ENCODE measurements around the gene GRM5. TPM values are rescaled to one million over a fixed set of nuclear protein-coding genes. Genes with fewer than 3 reads are reported as not detected.

Gene GRM5
- total RNA-seq, 1 experiment from 2014 or later, result not detected

- no peak for DNase-seq
- no peak overlapping the region for H2AFZ ChIP-seq (ENCODE audit: low read length)
These were observed 442.3 kb downstream of the GRM5 start for GRCh38 chr11:88623531-88623930.

GRCh38 chr11:88620568-88621130 is 445.1 kb downstream of the GRM5 start:
- Histone ChIP-seq H3K79me2 (ENCODE audit: low read length) (no peaks in the 10 kb centered on the region), H3K4me1 (ENCODE audit: low read length) (no peaks in the 10 kb centered on the region), H3K9ac (ENCODE audit: low read length) (no peak overlapping the region), H3K36me3 (ENCODE audit: insufficient read depth, low read length) (no peaks in the 10 kb centered on the region), H3K4me2 (ENCODE audit: low read depth, low read length, poor library complexity, severe bottlenecking) (no peak overlapping the region), H4K20me1 (ENCODE audit: insufficient read depth, low read depth, low read length) (no peaks in the 10 kb centered on the region), H3K9me3 (ENCODE audit: low read length) (no peaks in the 10 kb centered on the region), H3K27me3 (ENCODE audit: low read length) (no peaks in the 10 kb centered on the region), H3K9me2 (replicated peaks; ENCODE audit: insufficient read depth, low read length) (no peaks in the 10 kb centered on the region), H2AFZ (ENCODE audit: low read length) (no peak overlapping the region), H3K4me3 (ENCODE audit: low read length) (no peak overlapping the region), H3K27ac (ENCODE audit: low read length) (no peak overlapping the region)
- DNase-seq, result no peak

More at GRCh38 chr11:88623531-88623930, 442.3 kb downstream of the GRM5 start:
- Histone ChIP-seq H3K36me3 (ENCODE audit: insufficient read depth, low read length) (no peaks in the 10 kb centered on the region), H3K27me3 (ENCODE audit: low read length) (no peaks in the 10 kb centered on the region), H3K4me2 (ENCODE audit: low read depth, low read length, poor library complexity, severe bottlenecking) (no peak overlapping the region), H3K79me2 (ENCODE audit: low read length) (no peaks in the 10 kb centered on the region), H3K9me2 (replicated peaks; ENCODE audit: insufficient read depth, low read length) (no peaks in the 10 kb centered on the region), H3K27ac (ENCODE audit: low read length) (no peak overlapping the region), H3K4me1 (ENCODE audit: low read length) (no peaks in the 10 kb centered on the region), H4K20me1 (ENCODE audit: insufficient read depth, low read depth, low read length) (no peaks in the 10 kb centered on the region), H3K4me3 (ENCODE audit: low read length) (no peak overlapping the region), H3K9ac (ENCODE audit: low read length) (no peak overlapping the region), H3K9me3 (ENCODE audit: low read length) (no peaks in the 10 kb centered on the region)

GRCh38 chr11:88619656-88620385 is 446.0 kb downstream of the GRM5 start:
- no peaks in the 10 kb centered on the region for H3K79me2 ChIP-seq (ENCODE audit: low read length)
- no peaks in the 10 kb centered on the region for H3K4me1 ChIP-seq (ENCODE audit: low read length)
- H3K9me2 ChIP-seq (replicated peaks; ENCODE audit: insufficient read depth, low read length), result no peaks in the 10 kb centered on the region
- H3K4me3 ChIP-seq (ENCODE audit: low read length), result no peak overlapping the region
- H4K20me1 ChIP-seq (ENCODE audit: insufficient read depth, low read depth, low read length), result no peaks in the 10 kb centered on the region
- no peak overlapping the region for H3K27ac ChIP-seq (ENCODE audit: low read length)
- no peaks in the 10 kb centered on the region for H3K36me3 ChIP-seq (ENCODE audit: insufficient read depth, low read length)
- no peak for DNase-seq
- H3K9me3 ChIP-seq (ENCODE audit: low read length), result no peaks in the 10 kb centered on the region
- H3K9ac ChIP-seq (ENCODE audit: low read length), result no peak overlapping the region
- no peak overlapping the region for H2AFZ ChIP-seq (ENCODE audit: low read length)
- no peak overlapping the region for H3K4me2 ChIP-seq (ENCODE audit: low read depth, low read length, poor library complexity, severe bottlenecking)
- H3K27me3 ChIP-seq (ENCODE audit: low read length), result no peaks in the 10 kb centered on the region

GRCh38 chr11:88619071-88619425 is 446.7 kb downstream of the GRM5 start:
- H3K9ac ChIP-seq (ENCODE audit: low read length), result no peak overlapping the region
- no peak overlapping the region for H3K4me2 ChIP-seq (ENCODE audit: low read depth, low read length, poor library complexity, severe bottlenecking)
- no peaks in the 10 kb centered on the region for H3K9me2 ChIP-seq (replicated peaks; ENCODE audit: insufficient read depth, low read length)
- H3K9me3 ChIP-seq (ENCODE audit: low read length), result no peaks in the 10 kb centered on the region
- DNase-seq, result no peak
- H3K27me3 ChIP-seq (ENCODE audit: low read length), result no peaks in the 10 kb centered on the region
- H3K27ac ChIP-seq (ENCODE audit: low read length), result no peak overlapping the region
- no peak overlapping the region for H3K4me3 ChIP-seq (ENCODE audit: low read length)
- H2AFZ ChIP-seq (ENCODE audit: low read length), result no peak overlapping the region
- no peaks in the 10 kb centered on the region for H4K20me1 ChIP-seq (ENCODE audit: insufficient read depth, low read depth, low read length)
- no peaks in the 10 kb centered on the region for H3K36me3 ChIP-seq (ENCODE audit: insufficient read depth, low read length)
- no peaks in the 10 kb centered on the region for H3K4me1 ChIP-seq (ENCODE audit: low read length)
- H3K79me2 ChIP-seq (ENCODE audit: low read length), result no peaks in the 10 kb centered on the region

- Histone ChIP-seq H3K4me2 (ENCODE audit: low read depth, low read length, poor library complexity, severe bottlenecking) (no peak overlapping the region), H3K9me2 (replicated peaks; ENCODE audit: insufficient read depth, low read length) (no peaks in the 10 kb centered on the region), H4K20me1 (ENCODE audit: insufficient read depth, low read depth, low read length) (no peaks in the 10 kb centered on the region), H2AFZ (ENCODE audit: low read length) (no peak overlapping the region), H3K27me3 (ENCODE audit: low read length) (no peaks in the 10 kb centered on the region), H3K9me3 (ENCODE audit: low read length) (no peaks in the 10 kb centered on the region), H3K36me3 (ENCODE audit: insufficient read depth, low read length) (no peaks in the 10 kb centered on the region), H3K4me1 (ENCODE audit: low read length) (no peaks in the 10 kb centered on the region), H3K27ac (ENCODE audit: low read length) (no peak overlapping the region), H3K9ac (ENCODE audit: low read length) (no peak overlapping the region), H3K4me3 (ENCODE audit: low read length) (no peak overlapping the region), H3K79me2 (ENCODE audit: low read length) (no peaks in the 10 kb centered on the region)
- no peak for DNase-seq
These were observed 447.3 kb downstream of the GRM5 start for GRCh38 chr11:88618327-88619070.

GRCh38 chr11:88617226-88617625 is 448.6 kb downstream of the GRM5 start:
- no peak for DNase-seq
- no peaks in the 10 kb centered on the region for H3K9me3 ChIP-seq (ENCODE audit: low read length)
- no peaks in the 10 kb centered on the region for H3K9me2 ChIP-seq (replicated peaks; ENCODE audit: insufficient read depth, low read length)

GRCh38 chr11:88604260-88604659 is 461.5 kb downstream of the GRM5 start:
- no peak overlapping the region for H3K4me2 ChIP-seq (ENCODE audit: low read depth, low read length, poor library complexity, severe bottlenecking)
- no peaks in the 10 kb centered on the region for H3K79me2 ChIP-seq (ENCODE audit: low read length)
- H3K9ac ChIP-seq (ENCODE audit: low read length), result no peak overlapping the region
- H3K9me3 ChIP-seq (ENCODE audit: low read length), result no peaks in the 10 kb centered on the region
- no peaks in the 10 kb centered on the region for H4K20me1 ChIP-seq (ENCODE audit: insufficient read depth, low read depth, low read length)
- DNase-seq, result no peak
- no peak overlapping the region for H2AFZ ChIP-seq (ENCODE audit: low read length)
- no peaks in the 10 kb centered on the region for H3K36me3 ChIP-seq (ENCODE audit: insufficient read depth, low read length)
- H3K4me1 ChIP-seq (ENCODE audit: low read length), result no peaks in the 10 kb centered on the region
- no peaks in the 10 kb centered on the region for H3K9me2 ChIP-seq (replicated peaks; ENCODE audit: insufficient read depth, low read length)
- H3K27me3 ChIP-seq (ENCODE audit: low read length), result no peaks in the 10 kb centered on the region
- H3K4me3 ChIP-seq (ENCODE audit: low read length), result no peak overlapping the region
- no peak overlapping the region for H3K27ac ChIP-seq (ENCODE audit: low read length)

More at GRCh38 chr11:88617226-88617625, 448.6 kb downstream of the GRM5 start:
- no peaks in the 10 kb centered on the region for H3K79me2 ChIP-seq (ENCODE audit: low read length)
- no peaks in the 10 kb centered on the region for H3K36me3 ChIP-seq (ENCODE audit: insufficient read depth, low read length)
- no peak overlapping the region for H2AFZ ChIP-seq (ENCODE audit: low read length)
- H3K4me2 ChIP-seq (ENCODE audit: low read depth, low read length, poor library complexity, severe bottlenecking), result no peak overlapping the region
- no peaks in the 10 kb centered on the region for H3K27me3 ChIP-seq (ENCODE audit: low read length)
- H3K9ac ChIP-seq (ENCODE audit: low read length), result no peak overlapping the region
- no peaks in the 10 kb centered on the region for H3K4me1 ChIP-seq (ENCODE audit: low read length)
- H3K4me3 ChIP-seq (ENCODE audit: low read length), result no peak overlapping the region
- no peaks in the 10 kb centered on the region for H4K20me1 ChIP-seq (ENCODE audit: insufficient read depth, low read depth, low read length)
- H3K27ac ChIP-seq (ENCODE audit: low read length), result no peak overlapping the region

GRCh38 chr11:88603091-88603867 is 462.5 kb downstream of the GRM5 start:
- Histone ChIP-seq H4K20me1 (ENCODE audit: insufficient read depth, low read depth, low read length) (no peaks in the 10 kb centered on the region), H2AFZ (ENCODE audit: low read length) (no peak overlapping the region), H3K9me3 (ENCODE audit: low read length) (no peaks in the 10 kb centered on the region), H3K27me3 (ENCODE audit: low read length) (no peaks in the 10 kb centered on the region), H3K9ac (ENCODE audit: low read length) (no peak overlapping the region), H3K79me2 (ENCODE audit: low read length) (no peaks in the 10 kb centered on the region), H3K36me3 (ENCODE audit: insufficient read depth, low read length) (no peaks in the 10 kb centered on the region), H3K27ac (ENCODE audit: low read length) (no peak overlapping the region), H3K4me2 (ENCODE audit: low read depth, low read length, poor library complexity, severe bottlenecking) (no peak overlapping the region), H3K4me3 (ENCODE audit: low read length) (no peak overlapping the region), H3K4me1 (ENCODE audit: low read length) (no peaks in the 10 kb centered on the region), H3K9me2 (replicated peaks; ENCODE audit: insufficient read depth, low read length) (no peaks in the 10 kb centered on the region)
- no peak for DNase-seq
